HCT116 (cell line): ENCODE data around the gene AJUBA. TPM values are rescaled to one million over a fixed set of nuclear protein-coding genes. Genes with fewer than 3 reads are reported as not detected.

Source experiments
- ATAC-seq: fragments of 200-7000 bp; cut with Tn5 transposase; 2 replicates; pipeline ENCODE4 v1.9.1; 2020; ENCODE audit warnings: mild to moderate bottlenecking, moderate library complexity
- BruUV-seq: library from RNA; stranded (reverse); fragments of 400-500 nt; replicated peaks from 2 replicates; lab custom pipeline; 2021; lab: Mats Ljungman, UMichigan
- CTCF ChIA-PET: fragments of 300-600 bp; sonication (Branson Sonifier 250); formaldehyde crosslinking; loops from one replicate; lab custom pipeline; 2021; ENCODE audit warnings: antibody characterized with exemption; lab: Charles Lee
- POLR2A ChIA-PET: fragments of 300-600, 350-600 bp; sonication (Branson Sonifier 250); formaldehyde crosslinking; loops from one replicate; lab custom pipeline; 2021; ENCODE audit warnings: antibody characterized with exemption; lab: Charles Lee
- RAD21 ChIA-PET, 2 experiments: fragments of 300-600 bp; sonication (Branson Sonifier 250); formaldehyde crosslinking; loops; one replicate each; lab custom pipeline; 2023; ENCODE audit warnings: low total read pairs in 2 of 2; ENCODE audit not compliant: uncharacterized antibody in 2 of 2, unreplicated experiment in 2 of 2, low non-redundant PET in 1 of 2; lab: Charles Lee
- DNase-seq: peaks from one replicate; pipeline ENCODE4 v3.0.0-alpha.2; 2010; ENCODE audit warnings: low read depth, low spot score
- H2AFZ ChIP-seq: fragments of 200-600 bp; shearing (Covaris generic), sonication (generic); 2 replicates; pipeline ENCODE4 v1.6.1; 2017; ENCODE audit warnings: low read depth, mixed run types, mixed read lengths, antibody characterized with exemption, low read length; ENCODE audit not compliant: poor library complexity, severe bottlenecking
- H3K27ac ChIP-seq: 2 replicates; pipeline ENCODE4 v1.5.1; 2012; ENCODE audit warnings: low read depth, low read length
- H3K27me3 ChIP-seq: fragments of 200-600 bp; sonication (generic); 2 replicates; pipeline ENCODE4 v1.6.1; 2016; ENCODE audit warnings: mixed run types, low read length, mixed read lengths; ENCODE audit not compliant: insufficient read depth
- H3K36me3 ChIP-seq, 2 experiments: fragments of 200-500 bp in 1 of 2; fragments of 200-600 bp in 1 of 2; sonication (Bioruptor generic) in 1 of 2; sonication (generic) in 1 of 2; 2 replicates each; pipeline versions ENCODE4 v1.5.1 to v1.6.1; 2014 to 2016; ENCODE audit warnings: low read length in 2 of 2, inconsistent platforms in 1 of 2, mixed read lengths in 1 of 2, mixed run types in 1 of 2; ENCODE audit not compliant: insufficient read depth in 2 of 2, control insufficient read depth in 1 of 2
- H3K4me1 ChIP-seq, 2 experiments: fragments of 200-600 bp in 1 of 2; sonication (generic) in 1 of 2; 2 replicates each; pipeline versions ENCODE4 v1.5.1 to v1.6.1; 2012 to 2017; ENCODE audit warnings: low read length in 2 of 2, inconsistent platforms in 1 of 2, mild to moderate bottlenecking in 1 of 2, mixed read lengths in 1 of 2, mixed run types in 1 of 2, moderate library complexity in 1 of 2; ENCODE audit not compliant: insufficient read depth in 2 of 2, control insufficient read depth in 1 of 2
- H3K4me2 ChIP-seq: fragments of 200-600 bp; sonication (generic); 2 replicates; pipeline ENCODE4 v1.6.1; 2017; ENCODE audit warnings: mixed run types, low read length, mixed read lengths
- H3K4me3 ChIP-seq, 2 experiments: fragments of 200-600 bp in 1 of 2; sonication (generic) in 1 of 2; replicated peaks in 1 of 2; 2 replicates each; pipeline ENCODE4 v1.5.1; 2011 to 2016; ENCODE audit warnings: low read length in 2 of 2, control low read depth in 1 of 2, low read depth in 1 of 2, mild to moderate bottlenecking in 1 of 2, mixed read lengths in 1 of 2, mixed run types in 1 of 2
- H3K79me2 ChIP-seq: fragments of 200-600 bp; sonication (generic); 2 replicates; pipeline ENCODE4 v1.6.1; 2017; ENCODE audit warnings: mild to moderate bottlenecking, mixed run types, low read length, moderate library complexity, mixed read lengths; ENCODE audit not compliant: insufficient read depth
- H3K9ac ChIP-seq: fragments of 200-600 bp; sonication (generic); 2 replicates; pipeline ENCODE4 v1.6.1; 2016; ENCODE audit warnings: low read length, mixed read lengths
- H3K9me2 ChIP-seq: fragments of 200-600 bp; sonication (generic), shearing (Covaris generic); 2 replicates; pipeline ENCODE4 v1.6.1; 2017; ENCODE audit warnings: mixed run types, mild to moderate bottlenecking, moderate library complexity; ENCODE audit not compliant: insufficient read depth
- H3K9me3 ChIP-seq, 2 experiments: fragments of 200-500 bp in 1 of 2; fragments of 200-600 bp in 1 of 2; sonication (Bioruptor generic) in 1 of 2; sonication (generic) in 1 of 2; 2 replicates each; pipeline ENCODE4 v1.6.1; 2014 to 2017; ENCODE audit warnings: low read length in 2 of 2, mixed read lengths in 2 of 2, inconsistent platforms in 1 of 2, low read depth in 1 of 2, mild to moderate bottlenecking in 1 of 2, mixed run types in 1 of 2, moderate library complexity in 1 of 2; ENCODE audit not compliant: control insufficient read depth in 1 of 2, insufficient read depth in 1 of 2
- H4K20me1 ChIP-seq: fragments of 200-600 bp; sonication (generic), shearing (Covaris generic); 2 replicates; pipeline ENCODE4 v1.6.1; 2017; ENCODE audit warnings: mixed run types, mild to moderate bottlenecking, moderate library complexity; ENCODE audit not compliant: insufficient read depth
- EGR1 ChIP-seq: IDR thresholded peaks from 2 replicates; pipeline ENCODE4 v1.6.1; 2012; ENCODE audit warnings: low read depth
- EZH2 ChIP-seq: fragments of 200-600 bp; sonication (generic); IDR thresholded peaks from 2 replicates; pipeline ENCODE4 v1.6.1; 2017; ENCODE audit warnings: antibody characterized with exemption, mixed run types
- EZH2phosphoT487 ChIP-seq: fragments of 200-600 bp; IDR thresholded peaks from 2 replicates; pipeline ENCODE4 v1.6.1; 2018; ENCODE audit warnings: antibody characterized with exemption, borderline replicate concordance
- JUND ChIP-seq: IDR thresholded peaks from 2 replicates; pipeline ENCODE4 v1.6.1; 2012
- MAX ChIP-seq: IDR thresholded peaks from 2 replicates; pipeline ENCODE4 v1.6.1; 2012
- POLR2A ChIP-seq: IDR thresholded peaks from 2 replicates; pipeline ENCODE4 v1.7.0; 2011; ENCODE audit warnings: borderline replicate concordance; ENCODE audit not compliant: insufficient read depth, insufficient read length; ENCODE audit errors: extremely low read depth
- POLR2AphosphoS5 ChIP-seq: IDR thresholded peaks from 2 replicates; pipeline ENCODE4 v1.6.1; 2011; ENCODE audit warnings: mild to moderate bottlenecking, low read depth, low read length, moderate library complexity
- RAD21 ChIP-seq: IDR thresholded peaks from 2 replicates; pipeline ENCODE4 v1.6.1; 2012; ENCODE audit warnings: low read depth, mild to moderate bottlenecking
- SIN3A ChIP-seq: IDR thresholded peaks from 2 replicates; pipeline ENCODE4 v1.6.1; 2012; ENCODE audit warnings: low read depth
- SP1 ChIP-seq: IDR thresholded peaks from 2 replicates; pipeline ENCODE4 v1.6.1; 2012; ENCODE audit warnings: low read depth
- SRF ChIP-seq: IDR thresholded peaks from 2 replicates; pipeline ENCODE4 v1.6.1; 2012; ENCODE audit warnings: low read depth
- TCF7L2 ChIP-seq: IDR thresholded peaks from 2 replicates; pipeline ENCODE4 v1.7.0; 2011; ENCODE audit warnings: borderline replicate concordance, inconsistent platforms; ENCODE audit not compliant: insufficient read depth, insufficient read length; ENCODE audit errors: extremely low read depth
- YY1 ChIP-seq: IDR thresholded peaks from 2 replicates; pipeline ENCODE4 v1.6.1; 2011; ENCODE audit warnings: low read length, low read depth, moderate library complexity, mild to moderate bottlenecking; ENCODE audit not compliant: insufficient replicate concordance; ENCODE audit errors: extremely low read depth
- ZBTB33 ChIP-seq: IDR thresholded peaks from 2 replicates; pipeline ENCODE4 v1.6.1; 2011; ENCODE audit warnings: mild to moderate bottlenecking, low read length, moderate library complexity; ENCODE audit not compliant: insufficient replicate concordance; ENCODE audit errors: extremely low read depth
- ZFX ChIP-seq: fragments of 450-650 bp; IDR thresholded peaks from 2 replicates; pipeline ENCODE4 v1.6.1; 2017
- ZNF274 ChIP-seq: fragments of 200-500 bp; sonication (Bioruptor generic); IDR thresholded peaks from 2 replicates; pipeline ENCODE4 v1.6.1; 2014; ENCODE audit warnings: mild to moderate bottlenecking, low read depth, low read length, inconsistent platforms
- intact Hi-C: fragments of 100-400 bp; cut with micrococcal nuclease; formaldehyde crosslinking; loops from 2 replicates; pipeline ENCODE4 v1.10.0; 2022
- total RNA-seq: library from RNA; stranded (reverse); gene quantifications from one replicate; pipeline ENCODE4 v1.2.1, GENCODE V29; 2021; ENCODE audit not compliant: unreplicated experiment
- TF ChIP-seq, protein P1 (sequence below): IDR thresholded peaks from 2 replicates; pipeline ENCODE4 v1.6.1; 2012

AJUBA gene
- total RNA-seq, 1 experiment from 2014 or later = 39.7 TPM

GRCh38 chr14:22955702-22956569 is 26.4 kb downstream of the AJUBA start:
- DNase-seq (no peak), ATAC-seq (no peak)
- ChIA-PET POLR2A (interaction anchor here (0.7 to 1.6 kb wide), 5 partner anchors 9 to 34 kb away, joined by 3 to 8 read pairs (median 4); no protein-coding TSS in a partner anchor), CTCF (interaction anchor here (0.7 to 2.0 kb wide), 6 partner anchors 10 to 113 kb away, joined by 3 to 11 read pairs (median 6); no protein-coding TSS in a partner anchor), RAD21 (interaction anchor here in 1 of 2 experiments (0.7 kb wide), 1 partner anchor 22 kb away, joined by 4 read pairs; no protein-coding TSS in a partner anchor)
- Histone ChIP-seq H3K4me2 (peak overlapping the region; percentile 92), H3K36me3 (peaks cover 6 to 10% of the 10 kb centered on the region in 2 experiments; a peak in 3 of 4 replicates), H4K20me1 (no peaks in the 10 kb centered on the region), H3K9ac (peak overlapping the region; percentile 98), H3K4me1 (peaks cover 15 to 22% of the 10 kb centered on the region in 2 experiments), H3K27ac (peak overlapping the region; percentile 93), H3K9me3 (no peaks in the 10 kb centered on the region), H3K4me3 (peak overlapping the region; percentile 82 to 89), H3K79me2 (peaks cover 11% of the 10 kb centered on the region), H3K9me2 (no peaks in the 10 kb centered on the region), H3K27me3 (no peaks in the 10 kb centered on the region), H2AFZ (peak overlapping the region; percentile 92)
- BruUV-seq = no TSS peak
- intact Hi-C loops = no loop called here
- TF ChIP-seq SIN3A = 0 out of 2 replicates have a peak, but pooled peaks have one; percentile 5
- TF ChIP-seq, protein P1, sequence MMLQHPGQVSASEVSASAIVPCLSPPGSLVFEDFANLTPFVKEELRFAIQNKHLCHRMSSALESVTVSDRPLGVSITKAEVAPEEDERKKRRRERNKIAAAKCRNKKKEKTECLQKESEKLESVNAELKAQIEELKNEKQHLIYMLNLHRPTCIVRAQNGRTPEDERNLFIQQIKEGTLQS = no peak

GRCh38 chr14:22952418-22952817 is 29.9 kb downstream of the AJUBA start:
- Histone ChIP-seq H3K79me2 (peaks cover 11% of the 10 kb centered on the region), H3K9me2 (no peaks in the 10 kb centered on the region), H3K9ac (no peak overlapping the region), H2AFZ (no peak overlapping the region), H3K27ac (no peak overlapping the region), H3K4me2 (no peak overlapping the region), H4K20me1 (no peaks in the 10 kb centered on the region), H3K9me3 (no peaks in the 10 kb centered on the region), H3K4me1 (peaks cover 10 to 17% of the 10 kb centered on the region in 2 experiments), H3K36me3 (peaks cover 10 to 24% of the 10 kb centered on the region in 2 experiments; a peak in 3 of 4 replicates), H3K27me3 (no peaks in the 10 kb centered on the region), H3K4me3 (no peak overlapping the region)
- no peak for TF ChIP-seq ZBTB33
- TF ChIP-seq SRF = no peak
- no peak for TF ChIP-seq ZFX
- TF ChIP-seq RAD21 = no peak
- TF ChIP-seq MAX = no peak
- no peak for TF ChIP-seq ZNF274
- TF ChIP-seq JUND = no peak
- no peak for TF ChIP-seq EGR1
- TF ChIP-seq EZH2phosphoT487 = no peak
- TF ChIP-seq SP1 = no peak
- TF ChIP-seq POLR2AphosphoS5 = no peak
- no peak for TF ChIP-seq POLR2A
- TF ChIP-seq YY1 = no peak
- TF ChIP-seq TCF7L2 = no peak
- TF ChIP-seq EZH2 = no peak
- DNase-seq = no peak
- no peak for ATAC-seq
- no TSS peak for BruUV-seq
- ChIA-PET RAD21 (no interaction called here), CTCF (no interaction called here), POLR2A (no interaction called here)
- intact Hi-C loops = no loop called here
